GM18520 (cell line): Measurements from ENCODE around the gene CAMK2G.

Source experiments
- ATAC-seq: cut with Tn5 transposase; IDR thresholded peaks from one replicate; pipeline ENCODE4 v1.9.1; 2021; ENCODE audit not compliant: unreplicated experiment

CAMK2G gene

DNA sequence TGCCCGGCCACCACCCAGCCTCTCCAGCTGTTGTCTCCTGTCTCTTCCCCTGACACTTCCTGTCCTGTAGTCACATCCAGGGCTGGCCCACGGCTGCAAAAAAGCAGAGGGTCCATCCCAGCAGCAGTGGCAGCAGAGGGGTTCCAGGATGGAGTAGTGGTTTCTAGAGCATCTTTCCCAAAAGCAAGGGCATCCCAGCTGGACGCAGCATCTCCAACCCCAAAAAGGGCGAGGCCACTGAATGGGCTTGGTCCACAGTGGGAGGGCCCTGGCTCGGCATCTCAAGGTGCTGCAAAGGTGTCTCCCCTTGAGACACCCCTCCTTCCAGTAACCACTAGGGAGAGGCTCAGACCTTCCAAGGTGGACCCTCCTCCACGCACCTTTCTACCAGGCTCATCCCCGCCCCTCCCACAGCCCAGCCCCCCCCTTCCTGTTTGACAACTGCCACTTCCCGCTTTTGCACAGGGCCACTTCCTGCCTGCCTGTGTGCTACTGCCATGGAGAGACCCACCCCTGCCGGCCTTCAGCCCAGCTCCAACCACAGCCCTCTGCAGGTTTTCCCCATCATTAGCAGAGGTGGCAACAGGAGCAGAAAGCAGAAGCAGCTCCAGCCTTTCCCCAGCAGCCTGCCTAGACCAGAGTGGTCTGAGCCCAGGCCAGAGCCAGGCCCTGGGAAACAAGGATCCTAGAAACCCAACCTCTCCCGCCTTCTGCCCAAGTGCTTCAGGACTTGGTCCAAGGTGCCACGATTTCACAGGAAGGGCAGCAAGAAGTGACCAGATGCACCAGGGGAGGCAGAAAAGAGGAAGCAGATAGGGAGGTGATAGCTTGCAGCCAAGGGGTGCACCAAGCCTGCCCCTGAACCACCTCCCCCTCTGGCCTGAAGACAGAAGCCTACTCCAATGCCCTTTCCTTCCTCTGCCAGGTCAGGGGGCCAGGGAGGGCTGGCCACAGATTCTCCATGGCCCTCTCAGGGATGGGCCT, 8.6 kb downstream of the CAMK2G start:
- no peak for ATAC-seq

DNA sequence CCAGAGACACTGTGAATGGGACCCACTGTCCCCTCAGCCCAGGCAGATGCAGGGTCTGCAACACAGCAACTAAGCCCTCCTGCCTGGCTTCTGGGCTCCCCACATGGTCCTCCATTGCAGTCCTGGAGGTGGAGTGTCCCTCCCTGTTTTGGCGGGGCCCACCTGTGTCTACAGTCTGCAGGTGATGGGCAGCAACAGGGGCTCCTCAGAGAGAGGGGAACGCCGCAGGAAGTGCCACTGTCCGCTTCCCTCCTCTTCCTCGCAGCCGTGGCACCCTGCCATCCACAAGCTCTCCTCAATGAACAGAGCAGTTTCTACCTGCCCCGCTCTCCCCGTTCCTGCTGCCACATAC, 9.3 kb downstream of the CAMK2G start:
- no peak for ATAC-seq

GRCh38 chr10:73864229-73864628, 10.1 kb downstream of the CAMK2G start:
- ATAC-seq, result no peak

- ATAC-seq, result no peak
Observed at GRCh38 chr10:73863039-73863817, 11.1 kb downstream of the CAMK2G start.

DNA sequence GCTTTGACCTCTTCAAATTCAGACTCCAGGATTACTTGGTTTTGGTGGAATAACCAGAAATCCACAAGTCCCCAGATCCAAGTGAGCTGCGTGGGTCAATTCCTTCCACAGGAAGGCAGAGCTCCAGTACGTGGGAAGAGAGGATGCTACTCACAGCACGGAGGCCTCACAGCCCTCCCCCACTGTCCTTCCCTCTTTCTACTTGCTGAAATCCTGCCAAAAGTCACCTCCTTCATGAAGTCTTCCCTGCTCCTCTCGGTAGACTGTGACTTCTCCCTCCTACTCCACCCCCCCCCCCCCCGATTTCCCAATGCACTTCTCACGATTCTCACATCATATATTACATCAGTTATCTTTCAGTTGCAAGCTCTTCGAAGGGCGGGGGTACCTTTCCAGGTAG, 12.3 kb downstream of the CAMK2G start:
- ATAC-seq, result no peak

DNA sequence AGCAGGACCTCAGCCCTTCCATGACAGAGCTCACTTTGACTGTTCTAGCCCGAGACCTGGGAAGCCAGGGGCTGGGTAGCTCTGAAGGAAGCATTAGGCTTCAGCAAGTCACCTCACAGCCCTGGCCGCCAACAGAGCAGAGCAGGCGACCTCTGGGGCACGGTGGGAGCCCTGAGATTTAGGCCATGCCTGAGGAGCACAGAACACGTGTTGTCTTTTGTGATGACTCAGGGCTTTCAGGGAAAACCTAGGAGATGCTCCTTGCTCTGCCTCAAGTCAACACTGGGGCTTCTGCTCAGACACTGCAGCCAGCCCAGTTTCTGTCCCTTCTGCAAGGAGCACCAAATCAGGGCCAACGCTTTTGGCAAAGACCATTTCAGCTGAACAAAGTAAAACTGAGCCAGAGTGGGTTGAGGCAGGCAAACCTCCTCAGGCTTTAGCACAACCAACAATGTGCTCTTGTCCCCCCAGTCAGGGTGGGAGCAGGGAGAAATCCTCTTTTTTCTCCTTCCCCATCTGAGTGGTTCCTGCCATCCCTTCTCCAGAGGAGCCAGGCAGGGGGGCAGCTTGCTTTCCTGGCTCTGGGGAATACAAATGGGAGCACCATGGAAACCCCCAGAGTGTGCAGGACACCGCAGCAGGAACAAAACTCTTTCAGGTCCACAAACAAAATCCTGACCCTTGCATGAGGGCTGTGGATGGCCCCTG, 14.4 kb downstream of the CAMK2G start:
- no peak for ATAC-seq

GRCh38 chr10:73859428-73859783, 14.9 kb downstream of the CAMK2G start:
- no peak for ATAC-seq

GRCh38 chr10:73858750-73859427, 15.5 kb downstream of the CAMK2G start:
- no peak for ATAC-seq

DNA sequence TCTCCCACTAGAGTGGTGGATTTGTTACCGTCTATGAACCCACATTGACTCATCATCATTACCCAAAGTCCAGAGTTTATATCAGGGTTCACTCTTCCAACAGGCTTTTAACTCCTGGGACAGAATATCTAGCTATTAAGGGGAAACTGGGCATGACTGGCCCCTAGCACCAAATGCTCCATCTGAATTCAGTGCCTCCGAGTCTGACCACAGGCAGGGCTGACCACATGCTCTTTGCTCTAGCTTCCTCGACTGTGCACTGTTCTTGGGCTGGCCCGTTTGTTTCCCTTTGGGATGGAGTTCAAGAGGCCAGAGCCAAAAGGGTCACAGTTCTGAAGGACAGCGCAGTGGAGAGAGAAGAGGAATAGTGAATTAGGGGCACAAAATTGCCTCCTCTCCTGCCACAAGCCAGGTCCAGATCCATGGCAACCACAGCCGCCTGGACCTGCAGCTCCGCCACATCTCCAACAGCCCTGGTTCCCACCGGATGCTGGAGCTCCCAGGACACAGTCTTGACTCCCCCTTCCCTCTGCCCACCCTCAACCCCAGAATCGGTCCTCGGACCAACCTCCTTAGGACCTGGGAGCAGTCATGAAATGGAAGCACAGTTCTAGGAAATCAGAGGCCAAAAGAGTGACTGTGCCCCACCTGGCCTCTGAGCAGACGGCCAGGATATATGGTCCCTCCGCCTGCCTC, 16.2 kb downstream of the CAMK2G start:
- ATAC-seq, result no peak

GRCh38 chr10:73857446-73857845, 16.9 kb downstream of the CAMK2G start:
- ATAC-seq, result no peak

DNA sequence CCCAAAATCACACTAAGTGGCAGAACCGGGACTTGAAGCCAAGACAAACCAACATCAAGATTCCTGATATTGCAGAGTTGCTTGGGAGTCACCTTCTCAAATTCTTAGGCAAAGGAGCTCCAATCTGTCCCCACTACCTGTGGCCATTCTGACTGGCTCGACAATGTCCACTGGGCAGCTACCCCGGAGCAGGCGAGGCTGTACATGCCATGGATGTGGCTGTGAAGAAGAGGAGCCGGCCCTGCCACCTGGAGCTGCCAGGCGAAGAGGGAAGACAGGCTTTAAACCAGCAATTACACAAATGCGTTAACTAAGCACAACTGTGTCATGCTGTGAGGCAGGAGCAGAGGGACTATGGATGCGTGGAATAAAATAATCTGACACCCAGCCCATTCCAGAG, 18.1 kb downstream of the CAMK2G start:
- no peak for ATAC-seq

GRCh38 chr10:73855413-73855812, 18.9 kb downstream of the CAMK2G start:
- ATAC-seq, result no peak

DNA sequence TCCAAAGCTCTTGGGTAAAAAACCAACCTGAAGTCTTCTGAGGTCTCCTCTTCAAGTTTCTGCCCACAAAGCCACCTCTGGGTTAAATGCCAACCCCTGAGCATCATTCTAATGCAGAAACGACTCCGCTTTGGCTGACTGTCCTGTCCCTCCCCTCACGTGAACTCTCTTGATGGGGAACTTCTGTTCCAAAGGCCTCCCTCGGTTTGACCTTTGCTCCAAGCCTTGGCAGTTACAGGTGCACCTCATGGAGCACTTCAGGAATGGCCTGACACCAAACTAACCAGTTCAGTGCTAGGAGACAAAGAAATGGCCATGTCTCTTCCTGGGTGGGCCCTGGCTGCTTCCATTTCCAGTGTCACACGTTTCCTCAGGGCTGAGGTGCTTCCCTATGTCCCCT, 20.0 kb downstream of the CAMK2G start:
- no peak for ATAC-seq

DNA sequence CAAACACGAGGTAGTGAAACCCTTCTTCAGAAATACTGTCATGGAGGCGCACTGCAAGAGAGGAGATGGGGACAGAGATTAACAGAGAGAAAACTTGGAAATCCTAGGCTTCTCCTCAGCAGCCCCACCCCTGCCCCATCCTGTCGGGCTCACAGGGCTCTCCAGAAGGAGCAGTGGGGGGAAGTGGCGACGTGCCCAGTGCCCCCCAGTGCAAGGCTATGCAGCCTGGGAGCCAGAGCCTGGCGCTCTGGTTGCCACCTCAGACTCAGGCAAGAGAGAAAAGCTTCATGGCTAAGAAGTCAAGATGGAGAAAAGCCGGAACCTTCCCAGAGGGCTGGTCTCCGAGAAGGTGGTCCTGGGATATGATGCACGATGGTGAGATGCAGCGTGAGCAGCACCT, 21.2 kb downstream of the CAMK2G start:
- no peak for ATAC-seq

- ATAC-seq, result no peak
Observed at GRCh38 chr10:73850863-73851461, 23.4 kb downstream of the CAMK2G start.

DNA sequence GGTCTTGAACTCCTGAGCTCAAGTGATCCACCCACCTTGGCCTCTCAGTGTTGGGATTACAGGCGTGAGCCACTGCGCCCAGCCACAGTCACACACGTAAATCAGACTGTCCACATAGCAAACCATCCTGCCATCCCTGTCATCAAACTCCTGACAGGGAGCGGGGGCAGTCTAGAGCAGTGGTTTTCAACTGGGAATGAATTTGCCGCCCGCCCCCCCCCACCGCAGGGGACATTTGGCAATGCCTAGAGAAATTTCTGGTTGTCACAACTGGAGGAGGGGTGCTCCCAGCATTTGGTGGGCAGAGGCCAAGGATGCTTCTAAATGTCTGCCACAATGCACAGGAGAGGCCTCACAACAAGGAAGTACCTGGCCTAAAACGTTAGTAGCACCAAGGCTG, 24.1 kb downstream of the CAMK2G start:
- no peak for ATAC-seq

DNA sequence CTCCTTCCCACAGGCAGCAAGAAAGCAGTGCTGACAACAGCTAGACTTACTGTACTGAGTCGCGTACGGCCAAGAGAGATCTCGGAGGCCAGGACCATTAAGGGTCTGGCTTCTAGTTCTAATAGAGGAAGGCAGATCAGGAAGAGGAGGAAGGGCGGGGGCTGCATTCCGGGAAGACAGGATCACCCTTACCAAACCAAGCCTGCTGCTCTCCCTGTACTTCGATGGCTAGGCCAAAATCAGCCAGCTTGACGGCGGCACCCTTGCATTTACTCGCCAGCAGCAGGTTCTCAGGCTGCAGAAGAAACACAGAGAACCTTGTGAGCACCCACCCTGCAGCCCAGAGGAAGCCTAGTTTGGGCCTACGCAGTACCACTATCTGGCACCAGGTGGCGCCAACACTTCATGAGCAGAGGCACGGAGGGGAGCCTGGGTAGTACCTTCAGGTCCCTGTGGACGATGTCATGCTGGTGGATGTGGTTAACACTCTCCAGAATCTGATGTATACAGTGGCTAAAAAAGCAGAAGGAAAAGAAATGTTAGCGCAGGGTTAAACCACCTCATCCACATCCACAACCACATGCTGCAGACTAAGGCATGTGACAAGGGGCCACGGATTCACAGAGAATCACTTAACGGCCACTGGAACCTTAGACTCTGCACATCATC, 25.4 kb downstream of the CAMK2G start:
- peak; percentile 96 for ATAC-seq

- no peak for ATAC-seq
Observed at GRCh38 chr10:73847031-73847430, 27.3 kb downstream of the CAMK2G start.

DNA sequence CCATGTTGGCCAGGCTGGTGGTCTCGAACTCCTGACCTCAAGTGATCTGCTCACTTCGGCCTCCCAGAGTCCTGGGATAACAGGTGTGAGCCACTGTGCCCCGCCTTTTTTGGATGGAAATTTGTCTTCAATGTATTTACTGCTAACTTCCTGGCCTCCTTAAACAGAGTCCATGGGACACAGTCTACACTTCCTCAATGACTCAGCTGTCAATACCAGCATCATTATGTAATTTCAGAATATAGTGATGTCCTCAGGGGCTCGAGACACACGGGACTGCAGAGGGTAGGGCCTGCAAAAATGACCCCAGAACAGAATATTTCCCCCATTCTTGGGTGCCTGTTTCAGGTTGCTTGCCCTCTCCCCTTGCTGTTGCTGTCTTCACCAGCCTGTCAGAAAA, 31.1 kb downstream of the CAMK2G start:
- no peak for ATAC-seq

DNA sequence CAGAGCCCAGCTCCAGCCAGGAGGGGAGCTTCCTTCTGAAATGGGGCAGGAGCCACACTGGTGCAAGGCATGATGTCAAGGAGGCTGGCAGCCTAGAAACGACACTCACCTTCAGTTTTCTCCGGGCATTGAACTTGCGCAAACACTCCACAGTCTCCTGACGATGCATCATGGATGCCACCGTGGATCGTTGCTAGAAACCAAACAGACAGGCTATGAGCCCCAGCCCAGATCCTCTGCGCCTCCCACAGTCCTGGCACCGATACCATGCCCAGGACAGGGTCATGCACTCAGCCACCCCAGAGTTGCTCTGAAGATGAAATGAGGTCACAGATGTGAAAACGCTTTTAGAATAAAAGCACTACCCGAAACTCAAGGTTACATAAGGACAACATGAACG, 32.0 kb downstream of the CAMK2G start:
- no peak for ATAC-seq
